Fibroblast of peridontal ligament (primary cell): Measurements from ENCODE around the gene LATS2.

Experiments used
- DNase-seq: peaks from one replicate; pipeline ENCODE4 v3.0.0-alpha.2; 2010; ENCODE audit errors: extremely low read depth

Gene LATS2

GRCh38 chr13:21048901-21049698, 12.3 kb downstream of the LATS2 start:
- DNase-seq, result no peak

GRCh38 chr13:21047591-21048282, 13.6 kb downstream of the LATS2 start:
- DNase-seq, result no peak

GRCh38 chr13:21047087-21047486, 14.3 kb downstream of the LATS2 start:
- DNase-seq, result no peak

- DNase-seq, result no peak
Observed at GRCh38 chr13:21046203-21046602, 15.2 kb downstream of the LATS2 start.

- no peak for DNase-seq
Observed at GRCh38 chr13:21045100-21045499, 16.3 kb downstream of the LATS2 start.

GRCh38 chr13:21043898-21044297, 17.5 kb downstream of the LATS2 start:
- DNase-seq, result peak; percentile 96

GRCh38 chr13:21040120-21040826, 21.1 kb downstream of the LATS2 start:
- DNase-seq, result no peak

- no peak for DNase-seq
Observed at GRCh38 chr13:21039097-21039800, 22.1 kb downstream of the LATS2 start.

- no peak for DNase-seq
Observed at GRCh38 chr13:21037656-21038055, 23.7 kb downstream of the LATS2 start.

GRCh38 chr13:21035498-21035897, 25.9 kb downstream of the LATS2 start:
- DNase-seq, result no peak

- DNase-seq, result no peak
Observed at GRCh38 chr13:21034603-21035191, 26.7 kb downstream of the LATS2 start.

GRCh38 chr13:21033856-21034602, 27.4 kb downstream of the LATS2 start:
- no peak for DNase-seq

- no peak for DNase-seq
Observed at GRCh38 chr13:21033212-21033840, 28.1 kb downstream of the LATS2 start.

GRCh38 chr13:21032656-21033055, 28.7 kb downstream of the LATS2 start:
- DNase-seq, result no peak

- DNase-seq, result no peak
Observed at GRCh38 chr13:21031594-21032275, 29.7 kb downstream of the LATS2 start.

- DNase-seq, result no peak
Observed at GRCh38 chr13:21025539-21025938, 35.8 kb downstream of the LATS2 start.

- DNase-seq, result no peak
Observed at GRCh38 chr13:21022056-21022979, 39.1 kb downstream of the LATS2 start.

GRCh38 chr13:21020581-21020980, 40.8 kb downstream of the LATS2 start:
- DNase-seq, result no peak

GRCh38 chr13:21020176-21020575, 41.2 kb downstream of the LATS2 start:
- no peak for DNase-seq
